ENCODE data around the gene ZNF736.
A peak's percentile ranks its signal among the peaks of the same experiment; 100 is the strongest.

ZNF736 gene

GRCh38 chr7:64300641-64301405 is 12.9 kb upstream of the ZNF736 start:
- H3K27me3 ChIP-seq, result no peaks in the 10 kb centered on the region
- H3K36me3 ChIP-seq, result no peaks in the 10 kb centered on the region
- TF ChIP-seq CTCF (IDR thresholded peaks at IDR 0.05), result no peak
- intact Hi-C loops (cut with DNase I; ENCODE audit: low total_unique reads), result no loop called here
- H3K4me3 ChIP-seq, result no peak overlapping the region
- DNase-seq, result no peak
- no peaks in the 10 kb centered on the region for H3K4me1 ChIP-seq
- no peak overlapping the region for H3K27ac ChIP-seq
- no peaks in the 10 kb centered on the region for H3K9me3 ChIP-seq

GRCh38 chr7:64307254-64308015 is 6.3 kb upstream of the ZNF736 start:
- intact Hi-C loops (cut with DNase I; ENCODE audit: low total_unique reads), result no loop called here
- no peaks in the 10 kb centered on the region for H3K9me3 ChIP-seq

GRCh38 chr7:64308016-64308270 is 5.8 kb upstream of the ZNF736 start:
- no peak for DNase-seq
- no peaks in the 10 kb centered on the region for H3K27me3 ChIP-seq
- H3K4me1 ChIP-seq, result peaks cover 0 to 11% (median 2%) of the 10 kb centered on the region in 4 donors
- TF ChIP-seq CTCF (IDR thresholded peaks at IDR 0.05), result no peak
- H3K4me3 ChIP-seq, result peak overlapping the region; percentile 61 to 71
- H3K27ac ChIP-seq, result peak overlapping the region; percentile 86 to 97
- no peaks in the 10 kb centered on the region for H3K36me3 ChIP-seq
- H3K9me3 ChIP-seq, result no peaks in the 10 kb centered on the region
- intact Hi-C loops (cut with DNase I; ENCODE audit: low total_unique reads), result no loop called here

More at GRCh38 chr7:64307254-64308015, 6.3 kb upstream of the ZNF736 start:
- Histone ChIP-seq H3K4me3 (peak overlapping the region; percentile 61 to 71), H3K27me3 (no peaks in the 10 kb centered on the region), H3K27ac (peak overlapping the region; percentile 86 to 97), H3K4me1 (peaks cover 0 to 11% (median 2%) of the 10 kb centered on the region in 4 donors), H3K36me3 (no peaks in the 10 kb centered on the region)
- TF ChIP-seq CTCF (IDR thresholded peaks at IDR 0.05), result peak; percentile 18 to 48
- peak; percentile 96 to 98 for DNase-seq

GRCh38 chr7:64310426-64310825 is 3.3 kb upstream of the ZNF736 start:
- DNase-seq, result no peak
- no peak overlapping the region for H3K4me3 ChIP-seq
- H3K27ac ChIP-seq, result no peak overlapping the region
- H3K4me1 ChIP-seq, result peaks cover 0 to 29% (median 12%) of the 10 kb centered on the region in 4 donors
- H3K36me3 ChIP-seq, result no peaks in the 10 kb centered on the region
- H3K27me3 ChIP-seq, result no peaks in the 10 kb centered on the region
- no peak for TF ChIP-seq CTCF (IDR thresholded peaks at IDR 0.05)
- intact Hi-C loops (cut with DNase I; ENCODE audit: low total_unique reads), result loop anchor here (5.0 kb wide), 1 partner anchor 362 kb away; no protein-coding TSS in a partner anchor
- no peaks in the 10 kb centered on the region for H3K9me3 ChIP-seq

- Histone ChIP-seq H3K27me3 (no peaks in the 10 kb centered on the region), H3K4me1 (peaks cover 0 to 20% (median 13%) of the 10 kb centered on the region in 4 donors), H3K36me3 (no peaks in the 10 kb centered on the region), H3K9me3 (no peaks in the 10 kb centered on the region), H3K4me3 (no peak overlapping the region), H3K27ac (peak overlapping the region in 1 of 2 donors; percentile 74)
- no peak for TF ChIP-seq CTCF (IDR thresholded peaks at IDR 0.05)
- intact Hi-C loops (cut with DNase I; ENCODE audit: low total_unique reads), result loop anchor here (5.0 kb wide), 1 partner anchor 359 kb away; no protein-coding TSS in a partner anchor
- DNase-seq, result no peak
Measured at GRCh38 chr7:64312826-64313225, 935 bp upstream of the ZNF736 start.
